Measurements from ENCODE around the gene EIF5AL1.
"Not testable (repeated sequence)": the region's sequence is repeated elsewhere in the genome, so short reads cannot be mapped to it uniquely, and the experiment has no call there.

DNA sequence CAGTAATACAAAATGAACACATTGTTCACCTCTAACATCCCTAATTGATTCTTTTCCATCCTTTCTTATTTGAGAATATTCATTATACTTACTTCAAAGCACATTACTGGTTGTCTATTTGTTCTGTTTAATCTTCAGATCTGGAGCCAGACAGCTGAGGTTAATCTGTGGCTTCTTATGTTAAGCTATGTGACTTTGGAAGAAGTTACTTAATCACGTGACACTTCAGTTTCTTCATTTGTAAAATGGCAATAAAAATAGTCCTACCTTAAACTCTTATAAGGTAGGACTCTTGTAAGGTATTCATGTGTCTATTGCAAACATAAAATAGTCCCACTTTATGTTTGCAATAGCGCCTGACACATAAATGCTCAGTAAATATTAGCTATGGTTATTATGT lies 34.8 kb downstream of the EIF5AL1 start:
- TF ChIP-seq, protein P1, sequence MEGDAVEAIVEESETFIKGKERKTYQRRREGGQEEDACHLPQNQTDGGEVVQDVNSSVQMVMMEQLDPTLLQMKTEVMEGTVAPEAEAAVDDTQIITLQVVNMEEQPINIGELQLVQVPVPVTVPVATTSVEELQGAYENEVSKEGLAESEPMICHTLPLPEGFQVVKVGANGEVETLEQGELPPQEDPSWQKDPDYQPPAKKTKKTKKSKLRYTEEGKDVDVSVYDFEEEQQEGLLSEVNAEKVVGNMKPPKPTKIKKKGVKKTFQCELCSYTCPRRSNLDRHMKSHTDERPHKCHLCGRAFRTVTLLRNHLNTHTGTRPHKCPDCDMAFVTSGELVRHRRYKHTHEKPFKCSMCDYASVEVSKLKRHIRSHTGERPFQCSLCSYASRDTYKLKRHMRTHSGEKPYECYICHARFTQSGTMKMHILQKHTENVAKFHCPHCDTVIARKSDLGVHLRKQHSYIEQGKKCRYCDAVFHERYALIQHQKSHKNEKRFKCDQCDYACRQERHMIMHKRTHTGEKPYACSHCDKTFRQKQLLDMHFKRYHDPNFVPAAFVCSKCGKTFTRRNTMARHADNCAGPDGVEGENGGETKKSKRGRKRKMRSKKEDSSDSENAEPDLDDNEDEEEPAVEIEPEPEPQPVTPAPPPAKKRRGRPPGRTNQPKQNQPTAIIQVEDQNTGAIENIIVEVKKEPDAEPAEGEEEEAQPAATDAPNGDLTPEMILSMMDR (IDR thresholded peaks at IDR 0.05; ENCODE audit: low read length) = not testable (repeated sequence)
- not testable (repeated sequence) for TF ChIP-seq EZH2 (IDR thresholded peaks at IDR 0.05; ENCODE audit: borderline replicate concordance, low read length)

Measured in OCI-LY1 (cell line).